GM12873 (cell line): ENCODE data around the gene RNF220.

Source experiments
- TF ChIP-seq, protein P1 (sequence below): IDR thresholded peaks from 2 replicates; pipeline ENCODE4 v1.5.1; 2012; ENCODE audit warnings: low read depth, mild to moderate bottlenecking, moderate library complexity, low read length, control low read depth; ENCODE audit not compliant: insufficient read depth; ENCODE audit errors: missing control alignments

The RNF220 gene

DNA sequence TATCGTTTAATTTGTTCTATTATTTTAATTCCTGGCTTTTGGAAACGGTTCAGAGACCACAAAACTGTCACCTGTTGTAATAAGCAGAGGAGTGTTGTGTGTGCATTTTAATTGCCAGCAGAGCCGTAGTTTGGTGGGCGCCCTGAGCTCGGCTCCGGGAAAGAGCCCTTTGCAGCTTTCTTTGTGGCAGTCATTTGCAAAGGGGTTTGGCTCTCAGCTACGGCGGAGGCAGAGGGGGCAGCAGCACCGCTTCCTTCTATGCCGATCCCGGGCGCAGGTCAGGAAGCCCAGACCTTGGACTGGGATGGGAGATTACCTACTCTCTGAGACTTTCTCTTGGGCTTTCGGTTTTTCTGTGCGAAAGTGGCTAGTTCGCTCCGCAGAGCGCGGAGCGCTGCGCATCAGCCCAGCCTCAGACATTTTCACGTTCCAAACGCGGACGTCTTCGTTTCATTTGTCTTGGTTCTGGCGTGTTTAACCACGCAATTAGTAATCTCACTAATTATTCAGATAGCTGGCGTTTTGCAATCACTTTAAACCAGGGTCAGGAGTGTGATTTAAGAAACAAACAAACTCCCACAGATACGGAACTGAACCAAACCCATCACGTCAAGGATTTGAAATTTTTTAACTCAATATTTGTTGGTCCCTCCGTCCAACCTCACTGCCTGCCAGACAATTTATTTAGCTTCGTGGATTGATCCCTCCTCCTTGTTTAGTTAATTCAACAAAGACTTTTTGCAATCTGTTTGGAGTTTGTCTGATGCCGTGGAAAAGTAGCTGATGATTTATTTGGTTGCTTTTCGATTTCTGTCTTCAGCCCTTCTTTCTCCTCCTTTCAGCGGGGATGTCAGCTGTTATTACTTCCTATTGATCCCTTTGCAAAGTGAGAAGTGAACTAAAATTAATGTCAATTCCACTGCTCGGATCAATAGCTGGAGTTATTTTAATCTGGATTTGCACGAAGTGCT lies 3.9 kb downstream of the RNF220 start:
- TF ChIP-seq, protein P1, sequence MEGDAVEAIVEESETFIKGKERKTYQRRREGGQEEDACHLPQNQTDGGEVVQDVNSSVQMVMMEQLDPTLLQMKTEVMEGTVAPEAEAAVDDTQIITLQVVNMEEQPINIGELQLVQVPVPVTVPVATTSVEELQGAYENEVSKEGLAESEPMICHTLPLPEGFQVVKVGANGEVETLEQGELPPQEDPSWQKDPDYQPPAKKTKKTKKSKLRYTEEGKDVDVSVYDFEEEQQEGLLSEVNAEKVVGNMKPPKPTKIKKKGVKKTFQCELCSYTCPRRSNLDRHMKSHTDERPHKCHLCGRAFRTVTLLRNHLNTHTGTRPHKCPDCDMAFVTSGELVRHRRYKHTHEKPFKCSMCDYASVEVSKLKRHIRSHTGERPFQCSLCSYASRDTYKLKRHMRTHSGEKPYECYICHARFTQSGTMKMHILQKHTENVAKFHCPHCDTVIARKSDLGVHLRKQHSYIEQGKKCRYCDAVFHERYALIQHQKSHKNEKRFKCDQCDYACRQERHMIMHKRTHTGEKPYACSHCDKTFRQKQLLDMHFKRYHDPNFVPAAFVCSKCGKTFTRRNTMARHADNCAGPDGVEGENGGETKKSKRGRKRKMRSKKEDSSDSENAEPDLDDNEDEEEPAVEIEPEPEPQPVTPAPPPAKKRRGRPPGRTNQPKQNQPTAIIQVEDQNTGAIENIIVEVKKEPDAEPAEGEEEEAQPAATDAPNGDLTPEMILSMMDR, result no peak

DNA sequence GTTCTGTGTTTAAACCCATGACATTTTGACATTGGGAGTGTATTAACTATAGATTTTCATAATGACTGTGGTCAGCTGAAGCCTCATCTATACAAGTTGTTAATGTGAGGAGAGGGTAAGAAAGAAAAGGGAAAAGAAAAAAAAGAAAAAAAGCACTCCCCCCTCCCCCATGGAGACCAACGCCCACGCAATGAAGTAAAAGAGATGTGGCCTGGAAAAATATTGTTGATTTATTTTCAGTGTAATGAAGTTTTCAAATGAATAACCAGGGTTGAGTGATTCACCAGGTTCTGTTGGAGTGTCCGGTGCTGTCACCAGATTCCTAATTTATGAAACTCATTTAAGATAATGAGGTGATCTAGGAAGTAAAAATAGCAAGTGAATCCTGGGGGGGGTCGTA lies 4.7 kb downstream of the RNF220 start:
- TF ChIP-seq, protein P1, result no peak

DNA sequence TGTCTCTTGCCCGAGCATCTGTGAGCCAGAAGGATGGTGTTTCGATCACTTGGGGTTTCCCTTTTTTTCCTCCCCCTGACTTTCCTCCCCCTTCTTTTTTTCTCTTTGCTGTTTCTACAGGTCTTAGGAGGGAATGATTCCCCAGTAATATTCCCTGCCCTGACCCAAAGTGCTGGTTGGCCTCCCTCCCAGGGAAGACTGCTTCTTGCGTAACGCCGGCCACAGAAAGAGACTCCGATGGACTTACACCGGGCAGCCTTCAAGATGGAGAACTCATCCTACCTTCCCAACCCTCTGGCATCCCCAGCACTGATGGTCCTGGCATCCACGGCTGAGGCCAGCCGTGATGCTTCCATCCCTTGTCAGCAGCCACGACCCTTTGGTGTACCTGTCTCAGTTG lies 6.8 kb downstream of the RNF220 start:
- TF ChIP-seq, protein P1, result no peak

DNA sequence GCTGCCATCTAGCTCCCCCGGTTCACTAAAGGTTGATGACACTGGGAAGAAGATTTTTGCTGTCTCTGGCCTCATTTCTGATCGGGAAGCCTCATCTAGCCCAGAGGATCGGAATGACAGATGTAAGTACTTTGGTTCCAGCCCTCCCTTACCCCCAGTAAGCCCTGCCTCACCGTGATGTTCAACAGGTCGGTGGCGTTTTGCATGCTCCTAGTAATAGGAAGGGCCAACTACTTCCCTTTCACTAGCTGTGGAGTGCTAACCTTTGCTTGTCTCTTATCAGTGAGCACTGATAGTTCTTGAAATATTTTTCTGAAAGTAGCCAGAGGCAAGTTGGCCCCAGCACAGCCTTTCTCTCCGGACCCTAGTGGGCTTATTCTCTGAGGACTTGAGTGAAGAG lies 7.5 kb downstream of the RNF220 start:
- TF ChIP-seq, protein P1, result no peak

DNA sequence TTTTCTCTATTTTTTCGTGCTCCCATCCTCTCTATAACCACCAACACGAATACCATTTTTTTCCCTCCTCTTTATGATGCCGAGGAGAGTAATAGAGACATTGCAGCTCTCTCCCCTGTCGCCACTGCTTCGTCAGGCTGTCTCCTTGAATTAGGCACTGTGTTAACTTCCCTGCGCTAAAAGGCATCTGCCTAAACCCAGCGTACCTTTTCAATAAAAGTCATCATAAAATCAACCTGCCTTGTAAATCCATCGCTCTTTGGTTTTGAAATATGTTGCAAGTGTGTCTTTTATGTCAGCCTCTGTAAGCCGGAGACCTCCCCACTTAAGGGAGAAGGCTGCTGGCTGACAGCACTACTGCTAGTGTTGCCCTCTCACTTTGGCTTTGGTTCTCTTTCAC lies 8.7 kb downstream of the RNF220 start:
- TF ChIP-seq, protein P1, result no peak

DNA sequence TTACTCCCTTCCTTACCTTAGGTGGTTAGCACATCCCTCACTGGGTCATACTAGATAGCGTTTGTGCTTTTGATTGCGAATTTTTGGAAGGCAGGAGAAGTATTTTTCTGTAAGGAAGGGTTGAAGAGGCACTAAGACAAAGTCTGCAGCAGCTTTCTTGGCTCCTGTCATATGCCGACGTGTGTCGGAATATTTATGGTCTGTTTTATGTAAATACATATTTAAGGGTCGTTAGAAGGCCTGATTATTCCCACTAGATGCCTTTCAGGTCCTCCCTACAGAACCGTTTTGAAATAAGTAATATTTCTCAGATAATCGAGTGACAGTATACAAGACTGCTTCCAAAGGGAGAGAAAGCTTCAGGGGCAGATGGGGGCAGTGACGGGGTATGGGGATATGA lies 10.0 kb downstream of the RNF220 start:
- TF ChIP-seq, protein P1, result no peak

DNA sequence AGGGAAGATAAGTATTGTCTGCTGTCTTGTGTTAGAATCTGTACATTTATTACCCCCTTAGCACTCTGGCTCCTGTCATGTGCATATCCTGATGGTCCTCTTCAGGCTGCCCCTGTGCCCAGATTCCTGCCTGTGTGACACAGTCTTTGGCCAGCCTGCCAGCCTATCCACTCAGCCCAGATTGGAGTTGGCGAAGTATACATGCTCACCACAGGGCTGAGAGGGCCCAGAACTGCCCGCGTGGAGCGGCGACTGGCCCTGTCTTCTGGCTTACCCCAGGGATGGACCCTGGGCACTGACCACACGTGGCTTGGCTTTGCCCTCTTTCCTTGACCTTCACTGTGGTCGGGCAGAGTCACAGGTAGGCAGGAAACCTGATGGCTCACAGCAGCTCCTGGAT lies 11.4 kb downstream of the RNF220 start:
- TF ChIP-seq, protein P1, result no peak
